ENCODE results near the gene C2orf76.

Gene C2orf76

GRCh38 chr2:119304847-119305246 is 61.8 kb downstream of the C2orf76 start:
- no peak for DNase-seq
- H3K4me1 ChIP-seq = no peaks in the 10 kb centered on the region

GRCh38 chr2:119301413-119301812 is 65.2 kb downstream of the C2orf76 start:
- DNase-seq = no peak
- Histone ChIP-seq H3K9me3 (no peaks in the 10 kb centered on the region), H3K36me3 (no peaks in the 10 kb centered on the region)

More at GRCh38 chr2:119304847-119305246, 61.8 kb downstream of the C2orf76 start:
- TF ChIP-seq, protein P1, sequence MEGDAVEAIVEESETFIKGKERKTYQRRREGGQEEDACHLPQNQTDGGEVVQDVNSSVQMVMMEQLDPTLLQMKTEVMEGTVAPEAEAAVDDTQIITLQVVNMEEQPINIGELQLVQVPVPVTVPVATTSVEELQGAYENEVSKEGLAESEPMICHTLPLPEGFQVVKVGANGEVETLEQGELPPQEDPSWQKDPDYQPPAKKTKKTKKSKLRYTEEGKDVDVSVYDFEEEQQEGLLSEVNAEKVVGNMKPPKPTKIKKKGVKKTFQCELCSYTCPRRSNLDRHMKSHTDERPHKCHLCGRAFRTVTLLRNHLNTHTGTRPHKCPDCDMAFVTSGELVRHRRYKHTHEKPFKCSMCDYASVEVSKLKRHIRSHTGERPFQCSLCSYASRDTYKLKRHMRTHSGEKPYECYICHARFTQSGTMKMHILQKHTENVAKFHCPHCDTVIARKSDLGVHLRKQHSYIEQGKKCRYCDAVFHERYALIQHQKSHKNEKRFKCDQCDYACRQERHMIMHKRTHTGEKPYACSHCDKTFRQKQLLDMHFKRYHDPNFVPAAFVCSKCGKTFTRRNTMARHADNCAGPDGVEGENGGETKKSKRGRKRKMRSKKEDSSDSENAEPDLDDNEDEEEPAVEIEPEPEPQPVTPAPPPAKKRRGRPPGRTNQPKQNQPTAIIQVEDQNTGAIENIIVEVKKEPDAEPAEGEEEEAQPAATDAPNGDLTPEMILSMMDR (IDR thresholded peaks at IDR 0.05; ENCODE audit: low read depth, low read length) = no peak
- Histone ChIP-seq H3K27me3 (no peaks in the 10 kb centered on the region), H3K36me3 (no peaks in the 10 kb centered on the region), H3K4me3 (ENCODE audit: low read depth, low read length) (no peak overlapping the region), H3K9me3 (no peaks in the 10 kb centered on the region)

GRCh38 chr2:119295688-119296375 is 70.8 kb downstream of the C2orf76 start:
- Histone ChIP-seq H3K9me3 (no peaks in the 10 kb centered on the region), H3K4me3 (ENCODE audit: low read depth, low read length) (no peak overlapping the region), H3K4me1 (no peaks in the 10 kb centered on the region), H3K36me3 (no peaks in the 10 kb centered on the region), H3K27me3 (no peaks in the 10 kb centered on the region)
- TF ChIP-seq, protein P1 (IDR thresholded peaks at IDR 0.05; ENCODE audit: low read depth, low read length) = no peak
- DNase-seq = no peak

More at GRCh38 chr2:119301413-119301812, 65.2 kb downstream of the C2orf76 start:
- Histone ChIP-seq H3K4me1 (no peaks in the 10 kb centered on the region), H3K4me3 (ENCODE audit: low read depth, low read length) (no peak overlapping the region), H3K27me3 (no peaks in the 10 kb centered on the region)
- TF ChIP-seq, protein P1 (IDR thresholded peaks at IDR 0.05; ENCODE audit: low read depth, low read length) = no peak

GRCh38 chr2:119294671-119295070 is 72.0 kb downstream of the C2orf76 start:
- no peaks in the 10 kb centered on the region for H3K4me1 ChIP-seq
- no peak for DNase-seq
- H3K36me3 ChIP-seq = no peaks in the 10 kb centered on the region
- TF ChIP-seq, protein P1 (IDR thresholded peaks at IDR 0.05; ENCODE audit: low read depth, low read length) = no peak
- H3K27me3 ChIP-seq = no peaks in the 10 kb centered on the region
- no peaks in the 10 kb centered on the region for H3K9me3 ChIP-seq
- no peak overlapping the region for H3K4me3 ChIP-seq (ENCODE audit: low read depth, low read length)

GRCh38 chr2:119293900-119294299 is 72.7 kb downstream of the C2orf76 start:
- no peaks in the 10 kb centered on the region for H3K27me3 ChIP-seq
- TF ChIP-seq, protein P1 (IDR thresholded peaks at IDR 0.05; ENCODE audit: low read depth, low read length) = no peak
- H3K4me1 ChIP-seq = no peaks in the 10 kb centered on the region

DNA sequence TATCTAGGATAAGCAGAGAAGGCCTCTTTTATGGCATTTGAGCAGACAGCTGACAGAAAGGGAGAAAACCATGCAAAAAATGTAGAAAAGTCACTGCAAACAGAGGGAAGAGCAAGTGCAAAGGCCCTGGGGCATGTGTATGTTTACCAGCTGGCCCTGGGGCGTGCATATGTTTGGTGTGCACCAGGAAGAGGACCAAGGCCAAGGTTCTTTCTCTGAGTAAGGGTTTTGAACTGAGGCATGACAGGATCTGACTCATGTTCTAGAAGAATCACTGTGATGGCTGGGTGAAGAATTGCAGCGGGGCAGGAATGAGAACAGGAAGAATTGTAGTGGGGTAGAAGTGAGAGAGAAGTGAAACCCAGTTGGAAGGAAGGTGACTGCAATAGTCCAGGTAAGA is 73.4 kb downstream of the C2orf76 start:
- no peak for DNase-seq
- no peaks in the 10 kb centered on the region for H3K4me1 ChIP-seq
- no peaks in the 10 kb centered on the region for H3K36me3 ChIP-seq
- no peak overlapping the region for H3K4me3 ChIP-seq (ENCODE audit: low read depth, low read length)
- no peaks in the 10 kb centered on the region for H3K9me3 ChIP-seq
- TF ChIP-seq, protein P1 (IDR thresholded peaks at IDR 0.05; ENCODE audit: low read depth, low read length) = no peak
- H3K27me3 ChIP-seq = no peaks in the 10 kb centered on the region

More at GRCh38 chr2:119293900-119294299, 72.7 kb downstream of the C2orf76 start:
- Histone ChIP-seq H3K9me3 (no peaks in the 10 kb centered on the region), H3K36me3 (no peaks in the 10 kb centered on the region), H3K4me3 (ENCODE audit: low read depth, low read length) (no peak overlapping the region)
- no peak for DNase-seq
